Naive thymus-derived CD8-positive, alpha-beta T cell (primary cell): ENCODE results near the gene CHST15. TPM values are rescaled to one million over a fixed set of nuclear protein-coding genes. Genes with fewer than 3 reads are reported as not detected.
A peak's percentile ranks its signal among the peaks of the same experiment; 100 is the strongest.

Experiments
- ATAC-seq, 2 donors: fragments of 150-1000 bp; cut with Tn5 transposase in 1 of 2; sonication (Bioruptor Pico), chemical (Tn5 transposase) in 1 of 2; 1 replicate in 1 of 2; 2 replicates in 1 of 2; pipeline ENCODE4 v1.10.0; 2021; ENCODE audit warnings: mild to moderate bottlenecking in 2 of 2, moderate library complexity in 2 of 2
- POLR2A ChIA-PET: fragments of 350-600 bp; sonication (Branson Sonifier 250); formaldehyde crosslinking; loops from one replicate; lab custom pipeline; 2021; ENCODE audit warnings: antibody characterized with exemption; lab: Charles Lee
- DNase-seq, 10 donors: peaks; one replicate each; pipeline versions ENCODE4 v3.0.0 to v3.0.0-alpha.2; 2020 to 2022
- H3K27ac Mint-ChIP-seq, 10 donors: one replicate each; pipeline ENCODE4 v1.8.0; 2020 to 2022; ENCODE audit warnings: mild to moderate bottlenecking in 10 of 10, mixed read lengths in 10 of 10, moderate library complexity in 4 of 10, inconsistent platforms in 1 of 10
- H3K27me3 Mint-ChIP-seq, 5 donors: one replicate each; pipeline ENCODE4 v1.8.0; 2021 to 2022; ENCODE audit warnings: mixed read lengths in 5 of 5
- H3K36me3 Mint-ChIP-seq, 3 donors: one replicate each; pipeline ENCODE4 v1.8.0; 2020 to 2022; ENCODE audit warnings: mixed read lengths in 3 of 3, mild to moderate bottlenecking in 2 of 3, inconsistent platforms in 1 of 3
- H3K4me1 Mint-ChIP-seq, 4 donors: one replicate each; pipeline ENCODE4 v1.8.0; 2021 to 2022; ENCODE audit warnings: mixed read lengths in 4 of 4
- H3K4me3 Mint-ChIP-seq, 10 donors: one replicate each; pipeline ENCODE4 v1.8.0; 2020 to 2022; ENCODE audit warnings: mild to moderate bottlenecking in 10 of 10, mixed read lengths in 10 of 10, moderate library complexity in 6 of 10, inconsistent platforms in 1 of 10
- H3K9me3 Mint-ChIP-seq, 9 donors: one replicate each; pipeline ENCODE4 v1.8.0; 2020 to 2022; ENCODE audit warnings: mixed read lengths in 9 of 9, mild to moderate bottlenecking in 3 of 9, inconsistent platforms in 1 of 9, moderate library complexity in 1 of 9
- polyA plus RNA-seq, 3 donors: library from polyadenylated mRNA; unstranded; fragments of 300-500 nt; fragmentation: Illumina TruSeq; gene quantifications; one replicate each; pipeline ENCODE4 v1.2.3, GENCODE V29; 2021
- total RNA-seq, 8 experiments: library from RNA in 2 of 8; stranded (reverse) in 2 of 8; gene quantifications; one replicate each; pipeline ENCODE4 v1.2.3 and lab custom pipeline; 2021 to 2026

CHST15 gene
- total and polyA plus RNA-seq, 5 experiments from 2014 or later = 0.05 to 2.4 (median 1.1) TPM; not detected in 1

DNA sequence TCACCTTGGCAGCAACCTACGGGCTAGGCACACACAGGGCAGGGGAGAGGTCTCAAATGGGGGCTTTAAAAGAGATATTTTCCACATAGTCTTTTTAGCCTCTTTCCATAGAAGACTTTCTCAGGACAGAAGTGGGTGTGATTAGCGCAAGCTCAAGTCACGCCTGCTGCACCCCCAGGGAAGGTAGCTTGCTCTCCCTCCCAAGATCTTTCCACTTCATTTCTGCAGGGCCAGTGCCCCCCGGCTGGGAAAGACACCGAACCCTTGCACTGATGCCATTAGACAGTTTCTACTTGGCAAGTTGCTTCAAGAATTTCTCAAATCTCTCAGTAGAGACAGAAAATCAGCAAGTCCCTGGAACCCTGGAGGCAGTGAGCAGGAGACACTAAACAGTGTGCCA lies 19.4 kb downstream of the CHST15 start:
- DNase-seq (peak in 1 of 10 donors; percentile 24), ATAC-seq (no peak)
- H3K4me1 Mint-ChIP-seq = peaks cover 4 to 60% (median 18%) of the 10 kb centered on the region in 4 donors
- H3K4me3 Mint-ChIP-seq = no peak overlapping the region
- H3K9me3 Mint-ChIP-seq = no peaks in the 10 kb centered on the region
- H3K27ac Mint-ChIP-seq = no peak overlapping the region
- POLR2A ChIA-PET = no interaction called here
- H3K27me3 Mint-ChIP-seq = peaks cover 0 to 5% (median 2%) of the 10 kb centered on the region in 5 donors
- no peaks in the 10 kb centered on the region for H3K36me3 Mint-ChIP-seq

DNA sequence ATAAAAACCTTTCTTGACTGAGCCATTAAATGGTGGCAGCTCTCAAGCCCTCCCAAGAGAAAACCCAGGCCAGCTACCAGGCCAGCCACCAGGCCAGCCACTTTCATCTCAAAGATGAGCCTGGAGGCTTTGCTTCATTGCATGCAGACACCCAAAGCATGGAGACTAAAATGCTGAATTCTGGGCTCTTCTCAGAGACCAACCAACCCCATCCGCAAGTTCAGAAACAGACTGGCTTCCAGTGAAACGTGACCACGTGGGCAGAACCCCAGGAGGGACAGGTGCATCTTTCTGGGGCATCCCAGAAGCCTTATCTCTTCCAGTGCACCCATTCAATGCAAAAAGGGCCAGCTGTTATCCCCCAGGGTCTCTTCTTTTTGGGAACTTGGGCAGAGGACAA lies 20.9 kb downstream of the CHST15 start:
- ATAC-seq (no peak), DNase-seq (no peak)
- Mint-ChIP-seq H3K4me1 (peaks cover 4 to 63% (median 18%) of the 10 kb centered on the region in 4 donors), H3K27ac (no peak overlapping the region), H3K36me3 (no peaks in the 10 kb centered on the region), H3K4me3 (no peak overlapping the region), H3K27me3 (peaks cover 0 to 5% (median 2%) of the 10 kb centered on the region in 5 donors), H3K9me3 (no peaks in the 10 kb centered on the region)
- POLR2A ChIA-PET = no interaction called here

DNA sequence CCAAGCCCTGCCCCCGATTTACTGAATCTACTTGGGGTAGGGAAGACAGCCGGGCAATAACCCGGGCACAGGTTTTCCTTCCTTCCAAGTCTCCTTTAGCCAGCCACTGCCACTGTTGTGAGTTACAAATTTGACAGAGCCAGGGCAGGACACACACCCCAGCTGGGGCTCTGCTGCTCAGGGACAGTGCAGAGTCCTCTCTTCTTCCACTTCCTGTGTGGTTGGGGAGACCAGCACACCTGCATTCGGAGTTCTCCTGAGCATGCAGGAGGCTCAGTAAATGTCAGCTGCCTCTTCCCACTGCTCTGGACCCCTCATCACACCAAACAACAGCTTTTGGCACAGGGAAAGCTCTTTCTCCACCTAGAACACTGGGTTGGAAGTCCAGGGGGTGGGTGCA lies 21.3 kb downstream of the CHST15 start:
- H3K4me1 Mint-ChIP-seq = peaks cover 4 to 63% (median 18%) of the 10 kb centered on the region in 4 donors
- no peak for DNase-seq
- POLR2A ChIA-PET = no interaction called here
- ATAC-seq = no peak
- H3K9me3 Mint-ChIP-seq = no peaks in the 10 kb centered on the region
- H3K27ac Mint-ChIP-seq = no peak overlapping the region
- H3K36me3 Mint-ChIP-seq = no peaks in the 10 kb centered on the region
- peak overlapping the region in 1 of 10 donors; percentile 2 for H3K4me3 Mint-ChIP-seq
- H3K27me3 Mint-ChIP-seq = peaks cover 0 to 5% (median 2%) of the 10 kb centered on the region in 5 donors

DNA sequence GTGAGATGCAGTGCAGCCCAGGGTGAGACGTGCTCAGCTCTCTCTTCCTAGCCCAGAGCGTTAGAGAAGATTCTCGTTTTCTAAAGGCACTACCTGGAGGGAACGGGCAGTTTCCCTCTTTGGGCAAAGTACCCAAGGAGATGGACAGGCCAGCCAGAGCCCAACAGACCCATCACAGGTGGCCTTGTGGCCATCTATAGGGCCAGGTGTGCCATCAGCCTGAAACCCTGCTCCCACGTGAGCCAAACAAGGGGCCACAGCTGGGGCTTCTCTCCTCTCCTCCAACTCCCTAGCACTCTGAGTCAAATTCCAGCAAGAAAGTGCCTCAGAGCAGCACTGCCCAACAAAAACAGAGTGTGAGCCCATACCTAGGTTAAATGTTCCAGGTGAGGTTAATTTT lies 22.3 kb downstream of the CHST15 start:
- ATAC-seq = no peak
- H3K9me3 Mint-ChIP-seq = no peaks in the 10 kb centered on the region
- POLR2A ChIA-PET = no interaction called here
- peaks cover 0 to 7% (median 2%) of the 10 kb centered on the region in 5 donors for H3K27me3 Mint-ChIP-seq
- H3K4me1 Mint-ChIP-seq = peaks cover 4 to 70% (median 25%) of the 10 kb centered on the region in 4 donors
- no peaks in the 10 kb centered on the region for H3K36me3 Mint-ChIP-seq
- no peak overlapping the region for H3K27ac Mint-ChIP-seq
- H3K4me3 Mint-ChIP-seq = no peak overlapping the region
- no peak for DNase-seq

DNA sequence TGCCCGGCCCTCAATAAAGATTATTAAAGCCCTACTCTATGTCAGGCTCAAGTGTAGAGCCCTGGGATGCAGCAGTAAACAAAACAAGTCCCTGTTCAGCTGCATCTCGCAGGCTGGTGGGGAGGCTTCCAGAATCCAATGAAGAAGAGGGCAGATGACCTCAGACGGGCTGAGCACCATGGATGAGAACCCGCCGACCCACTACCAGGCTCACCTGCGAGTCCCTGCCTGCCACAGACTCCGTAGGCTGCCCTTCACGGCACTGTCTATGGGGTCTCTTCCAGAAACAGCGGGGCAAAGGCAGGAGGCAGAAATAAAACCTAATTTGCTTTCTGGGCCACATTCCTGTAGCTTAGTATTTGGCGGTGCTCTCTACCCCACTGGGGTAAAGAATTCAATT lies 22.7 kb downstream of the CHST15 start:
- H3K4me3 Mint-ChIP-seq = no peak overlapping the region
- peaks cover 0 to 7% (median 2%) of the 10 kb centered on the region in 5 donors for H3K27me3 Mint-ChIP-seq
- ATAC-seq (no peak), DNase-seq (no peak)
- POLR2A ChIA-PET = no interaction called here
- H3K4me1 Mint-ChIP-seq = peaks cover 4 to 71% (median 28%) of the 10 kb centered on the region in 4 donors
- no peaks in the 10 kb centered on the region for H3K9me3 Mint-ChIP-seq
- H3K27ac Mint-ChIP-seq = no peak overlapping the region
- H3K36me3 Mint-ChIP-seq = no peaks in the 10 kb centered on the region

DNA sequence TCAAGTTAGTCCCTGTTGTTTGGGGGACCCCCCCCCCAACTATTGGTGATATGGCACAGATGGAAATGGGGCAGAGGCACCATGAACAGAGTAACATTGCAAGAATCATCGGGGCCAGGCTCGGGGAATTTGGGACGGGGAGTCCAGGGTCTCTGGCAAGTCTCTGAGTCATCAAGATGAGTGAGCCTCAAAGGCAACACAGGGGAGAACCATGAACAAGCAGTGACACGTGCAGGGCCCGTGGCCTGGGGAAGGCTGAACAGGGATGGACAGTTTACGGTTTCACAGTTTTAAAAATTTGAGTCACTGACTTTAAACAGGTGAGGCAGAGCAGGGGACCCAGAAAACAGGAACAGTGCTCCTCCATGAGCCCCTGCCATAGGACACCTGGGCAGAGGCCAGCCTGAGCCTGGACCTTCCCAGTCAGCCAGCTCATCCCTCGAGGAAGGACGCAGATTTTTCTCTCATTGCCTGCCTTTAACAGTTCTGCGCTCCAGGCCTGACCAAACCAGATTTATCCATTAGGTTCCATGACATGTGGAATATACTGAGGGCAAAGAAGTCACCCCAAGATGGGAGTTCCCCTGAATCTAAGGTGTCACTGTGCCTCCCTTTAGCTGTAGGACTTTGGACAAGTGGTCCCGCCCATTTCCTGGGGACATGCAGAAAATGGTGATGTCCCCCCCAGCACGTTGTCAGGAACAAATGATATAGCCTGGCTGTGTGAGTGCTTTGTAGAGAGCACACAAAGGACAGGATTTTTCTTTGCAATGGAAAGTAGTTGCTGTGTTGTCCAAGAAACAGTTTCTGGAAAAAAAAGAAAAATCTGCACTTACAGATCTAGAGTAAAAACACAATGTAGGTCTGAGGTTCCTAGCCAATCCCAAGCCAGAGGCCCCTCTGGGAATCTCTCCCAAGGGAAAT lies 23.8 kb downstream of the CHST15 start:
- H3K27me3 Mint-ChIP-seq = peaks cover 0 to 8% (median 2%) of the 10 kb centered on the region in 5 donors
- DNase-seq = no peak
- H3K4me1 Mint-ChIP-seq = peaks cover 2 to 72% (median 31%) of the 10 kb centered on the region in 4 donors
- no peak overlapping the region for H3K4me3 Mint-ChIP-seq
- peak overlapping the region in 1 of 10 donors; percentile 24 for H3K27ac Mint-ChIP-seq
- POLR2A ChIA-PET = no interaction called here
- no peaks in the 10 kb centered on the region for H3K9me3 Mint-ChIP-seq
- no peaks in the 10 kb centered on the region for H3K36me3 Mint-ChIP-seq
- no peak for ATAC-seq

DNA sequence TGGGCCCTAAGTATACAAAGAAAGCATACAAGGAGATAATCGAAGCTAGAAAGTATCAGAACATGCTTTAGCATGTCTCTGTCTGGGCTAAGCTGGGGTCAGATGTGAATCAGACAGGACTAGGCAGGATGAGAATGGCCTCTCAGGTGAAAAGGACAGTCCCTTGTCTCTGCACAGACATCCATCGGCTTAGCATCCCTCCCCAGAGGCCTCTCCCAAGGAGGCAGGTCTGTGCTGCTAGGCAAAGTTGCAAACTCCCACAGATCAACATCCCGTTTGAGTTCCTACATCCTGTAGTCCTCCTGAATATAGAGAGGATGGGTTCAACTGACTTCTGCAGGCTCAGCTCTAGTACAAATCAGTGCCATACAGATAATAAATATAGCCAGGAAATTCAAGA lies 24.5 kb downstream of the CHST15 start:
- POLR2A ChIA-PET = no interaction called here
- DNase-seq (no peak), ATAC-seq (no peak)
- Mint-ChIP-seq H3K27ac (no peak overlapping the region), H3K27me3 (peaks cover 0 to 8% (median 2%) of the 10 kb centered on the region in 5 donors), H3K9me3 (no peaks in the 10 kb centered on the region), H3K36me3 (no peaks in the 10 kb centered on the region), H3K4me3 (no peak overlapping the region), H3K4me1 (peaks cover 0 to 71% (median 32%) of the 10 kb centered on the region in 4 donors)

DNA sequence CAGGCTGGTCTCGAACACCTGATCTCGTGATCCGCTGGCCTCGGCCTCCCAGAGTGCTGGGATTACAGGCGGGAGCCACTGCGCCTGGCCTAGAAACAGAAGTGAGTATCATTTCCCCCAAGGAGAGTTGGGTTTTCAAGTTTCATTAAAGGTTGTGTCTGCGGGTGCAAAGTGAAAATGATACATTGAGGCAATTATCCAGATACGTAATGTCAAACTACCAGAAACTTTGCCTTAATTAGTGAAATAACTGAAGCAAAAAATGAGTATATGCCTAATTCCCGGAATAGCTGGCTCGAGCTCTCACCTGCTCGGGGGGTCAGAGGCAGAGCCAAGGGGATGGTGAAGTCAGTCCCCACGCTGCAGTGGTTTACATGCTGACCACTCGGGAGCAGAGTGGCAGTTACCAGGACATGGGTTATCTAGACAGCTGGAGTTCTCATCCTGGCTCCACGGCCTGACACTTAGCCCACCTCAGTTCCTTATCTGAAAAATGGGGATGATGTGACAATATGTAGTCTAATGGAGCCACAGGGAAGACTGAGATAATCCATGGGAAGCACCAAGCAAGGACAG lies 25.5 kb downstream of the CHST15 start:
- ATAC-seq (no peak), DNase-seq (no peak)
- POLR2A ChIA-PET = no interaction called here
- peaks cover 0 to 68% (median 37%) of the 10 kb centered on the region in 4 donors for H3K4me1 Mint-ChIP-seq
- H3K36me3 Mint-ChIP-seq = no peaks in the 10 kb centered on the region
- no peak overlapping the region for H3K27ac Mint-ChIP-seq
- H3K4me3 Mint-ChIP-seq = no peak overlapping the region
- no peaks in the 10 kb centered on the region for H3K9me3 Mint-ChIP-seq
- peaks cover 0 to 6% (median 2%) of the 10 kb centered on the region in 5 donors for H3K27me3 Mint-ChIP-seq

DNA sequence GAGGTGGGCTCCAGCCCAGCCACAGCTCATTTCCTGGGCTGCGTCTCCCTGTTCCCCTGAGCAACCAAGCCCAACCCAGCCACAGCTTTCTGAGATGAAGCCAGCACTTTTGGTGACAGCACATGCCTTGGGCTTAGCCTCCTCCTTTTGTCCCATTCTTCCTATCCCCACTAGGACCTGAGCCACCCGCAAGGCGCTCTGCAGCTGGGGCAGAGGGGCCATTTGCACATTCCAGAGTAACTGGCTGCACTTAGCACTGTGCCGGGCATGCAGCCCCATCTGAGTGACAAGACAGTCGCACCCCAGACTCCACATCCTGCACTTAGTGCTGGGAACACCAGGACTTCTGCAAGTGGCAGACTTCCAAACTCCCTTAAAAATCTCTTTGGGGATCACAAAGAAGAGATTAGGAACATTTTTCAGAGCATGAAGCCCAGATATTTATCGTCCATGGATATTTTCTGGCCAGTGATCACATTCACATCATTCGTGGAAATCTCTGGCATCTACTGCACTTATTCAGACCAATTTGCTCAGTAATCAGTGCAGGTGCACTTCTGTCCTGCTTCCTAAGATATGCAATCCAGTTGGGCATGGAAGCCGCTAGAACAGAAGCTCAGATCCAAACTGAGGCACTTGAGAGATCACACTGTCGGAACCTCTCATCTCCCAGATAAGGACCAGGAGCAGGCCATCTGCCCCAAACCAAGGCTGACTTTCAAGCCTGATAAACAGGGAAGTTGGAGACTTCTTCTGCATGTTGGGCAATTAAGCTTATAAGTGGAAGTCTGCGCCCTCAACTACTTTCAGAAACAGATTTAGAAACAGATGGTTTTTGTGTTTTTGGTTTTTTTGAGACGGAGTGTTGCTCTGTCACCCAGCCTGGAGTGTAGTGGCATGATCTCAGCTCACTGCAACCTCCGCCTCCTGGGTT lies 26.4 kb downstream of the CHST15 start:
- Mint-ChIP-seq H3K27ac (peak overlapping the region in 1 of 10 donors; percentile 50), H3K4me3 (peak overlapping the region in 1 of 10 donors; percentile 78)

DNA sequence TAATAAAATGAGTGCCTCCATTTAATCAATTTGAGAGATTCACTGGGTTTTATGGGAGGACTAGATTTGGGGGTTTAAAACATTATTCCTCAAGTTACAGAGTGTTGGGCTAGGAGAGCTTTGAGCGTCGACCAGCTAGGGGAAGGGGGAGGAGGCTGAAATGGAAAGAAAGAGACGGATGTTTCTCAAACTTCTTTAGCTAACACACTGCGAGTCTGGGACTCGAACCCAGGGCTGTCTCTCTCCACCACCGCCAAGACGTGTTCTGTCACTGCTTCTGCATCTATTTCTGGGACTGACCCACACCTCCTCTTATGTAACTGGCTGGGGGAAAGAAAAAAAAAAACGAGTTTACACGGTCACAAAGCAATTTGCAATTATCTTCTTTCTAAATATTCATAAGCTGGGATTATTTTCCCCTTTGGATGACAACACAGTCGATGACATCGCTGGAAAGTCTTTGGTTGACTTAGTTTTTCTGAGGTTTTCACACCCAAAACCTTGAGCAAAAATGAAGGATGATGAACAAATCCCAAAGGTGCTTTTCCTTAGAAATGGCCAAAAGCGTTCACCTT lies 27.2 kb downstream of the CHST15 start:
- POLR2A ChIA-PET = no interaction called here

More for the DNA sequence above, 26.4 kb downstream of the CHST15 start:
- ATAC-seq (no peak), DNase-seq (no peak)
- Mint-ChIP-seq H3K4me1 (peaks cover 0 to 61% (median 32%) of the 10 kb centered on the region in 4 donors), H3K36me3 (no peaks in the 10 kb centered on the region), H3K27me3 (peaks cover 0 to 5% (median 0%) of the 10 kb centered on the region in 5 donors), H3K9me3 (no peaks in the 10 kb centered on the region)
- POLR2A ChIA-PET = no interaction called here

DNA sequence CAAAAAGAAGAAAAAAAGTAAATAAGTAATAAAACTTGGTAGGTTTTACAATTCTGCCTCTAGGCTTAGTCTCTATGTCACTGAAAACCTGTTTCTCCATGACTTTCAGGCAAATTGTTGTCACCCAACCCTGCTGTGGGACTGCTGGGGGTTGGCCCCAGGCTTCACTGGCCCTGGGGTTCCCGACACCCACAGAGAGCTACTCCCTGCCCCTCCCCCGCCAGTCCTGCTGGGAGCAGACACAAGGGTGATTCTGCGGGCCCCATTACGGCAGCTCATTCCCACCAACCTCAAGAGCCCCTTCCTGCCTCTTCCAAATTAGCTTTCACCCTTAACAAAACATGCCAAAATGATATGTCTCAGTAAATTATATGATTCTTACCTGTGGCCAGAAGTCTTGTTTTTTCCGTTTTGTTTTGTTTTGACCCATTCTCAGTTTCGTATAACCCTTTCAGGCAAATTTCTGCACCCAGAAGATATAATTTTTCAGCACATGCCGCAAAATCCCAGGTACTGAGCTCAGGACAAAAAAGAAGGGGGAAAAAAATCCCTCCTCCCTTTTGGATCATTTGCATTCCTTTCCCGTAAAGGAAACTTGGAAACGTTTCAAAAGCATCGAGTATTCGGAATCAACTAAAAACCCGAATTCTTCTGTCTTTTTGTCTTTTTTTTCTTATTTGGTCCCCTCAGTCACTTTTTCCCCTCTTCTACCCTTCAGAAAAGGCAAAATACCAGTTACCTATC lies 27.8 kb downstream of the CHST15 start:
- no peak for ATAC-seq
- H3K27ac Mint-ChIP-seq = peak overlapping the region in 1 of 10 donors; percentile 58
- H3K27me3 Mint-ChIP-seq = peaks cover 0 to 5% (median 0%) of the 10 kb centered on the region in 5 donors
- peak overlapping the region in 3 of 10 donors; percentile 42 to 78 (median 43) for H3K4me3 Mint-ChIP-seq
- no peaks in the 10 kb centered on the region for H3K36me3 Mint-ChIP-seq
- H3K4me1 Mint-ChIP-seq = peaks cover 0 to 57% (median 30%) of the 10 kb centered on the region in 4 donors
- H3K9me3 Mint-ChIP-seq = no peaks in the 10 kb centered on the region
- POLR2A ChIA-PET = no interaction called here
- no peak for DNase-seq

More for the DNA sequence above, 27.2 kb downstream of the CHST15 start:
- Mint-ChIP-seq H3K36me3 (no peaks in the 10 kb centered on the region), H3K9me3 (no peaks in the 10 kb centered on the region), H3K27me3 (peaks cover 0 to 5% (median 0%) of the 10 kb centered on the region in 5 donors), H3K27ac (no peak overlapping the region), H3K4me1 (peaks cover 0 to 57% (median 30%) of the 10 kb centered on the region in 4 donors), H3K4me3 (peak overlapping the region in 2 of 10 donors; percentile 10 to 78)
- DNase-seq = no peak
- ATAC-seq = no peak
